Measurements from ENCODE around the gene ANO2.
"Not testable (repeated sequence)": the region's sequence is repeated elsewhere in the genome, so short reads cannot be mapped to it uniquely, and the experiment has no call there.

Gene ANO2

GRCh38 chr12:5887819-5888218 is 57.2 kb downstream of the ANO2 start:
- not testable (repeated sequence) for DNase-seq (ENCODE audit: low spot score)

- DNase-seq (ENCODE audit: low spot score) = no peak
Observed at GRCh38 chr12:5884866-5885265, 60.2 kb downstream of the ANO2 start.

GRCh38 chr12:5884285-5884684 is 60.8 kb downstream of the ANO2 start:
- DNase-seq (ENCODE audit: low spot score) = no peak

DNA sequence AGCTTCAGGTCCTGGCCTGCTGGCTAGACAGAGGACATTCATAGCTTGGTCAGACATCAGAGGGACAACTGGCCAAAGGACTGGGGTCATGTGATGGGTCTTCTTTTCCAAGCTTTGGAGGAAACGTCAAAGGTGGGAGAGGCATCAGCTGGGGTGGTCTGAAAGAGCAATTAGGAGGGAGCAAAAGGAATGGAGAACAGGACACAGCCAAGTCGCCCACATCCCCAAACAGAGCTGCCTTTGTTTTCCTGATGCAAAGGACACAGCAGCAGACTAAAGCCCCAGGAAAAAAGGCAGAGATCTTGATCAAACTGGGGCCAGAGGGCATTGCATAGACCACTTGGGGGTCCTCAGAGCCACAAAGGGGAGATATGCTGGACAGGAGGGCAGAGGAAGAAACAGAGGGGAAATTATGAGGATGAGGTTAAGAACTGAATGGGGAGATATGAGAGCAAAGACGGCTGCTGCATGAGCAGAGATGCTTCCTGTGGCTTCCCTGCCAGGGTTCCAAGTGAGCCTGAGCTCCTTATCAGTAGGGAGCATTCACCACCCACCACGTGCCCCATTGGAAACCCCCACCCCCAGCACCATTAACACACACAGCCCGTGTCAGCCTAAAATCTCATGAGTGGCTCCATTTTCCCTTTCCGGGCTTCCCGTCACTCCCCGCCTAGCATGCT is 62.4 kb downstream of the ANO2 start:
- DNase-seq (ENCODE audit: low spot score) = no peak

DNA sequence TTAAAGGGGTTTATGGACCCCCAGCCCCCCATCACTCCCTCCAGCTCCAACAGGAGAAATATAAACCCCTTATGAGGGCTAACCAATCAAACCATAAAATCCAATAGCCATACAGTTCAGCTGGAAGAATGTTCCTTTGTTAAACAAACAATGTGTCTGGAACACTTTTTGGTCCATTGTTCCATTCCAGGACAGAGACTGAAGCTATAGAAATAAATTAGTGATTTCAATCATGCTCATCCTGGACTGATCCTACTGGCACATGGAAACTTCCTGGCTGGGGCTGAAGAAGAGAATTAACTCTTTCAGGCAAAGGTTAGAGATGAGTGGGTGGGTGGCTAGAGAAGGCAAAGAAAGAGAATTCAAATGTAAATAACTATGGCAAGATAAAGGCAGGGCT is 63.4 kb downstream of the ANO2 start:
- no peak for DNase-seq (ENCODE audit: low spot score)

DNA sequence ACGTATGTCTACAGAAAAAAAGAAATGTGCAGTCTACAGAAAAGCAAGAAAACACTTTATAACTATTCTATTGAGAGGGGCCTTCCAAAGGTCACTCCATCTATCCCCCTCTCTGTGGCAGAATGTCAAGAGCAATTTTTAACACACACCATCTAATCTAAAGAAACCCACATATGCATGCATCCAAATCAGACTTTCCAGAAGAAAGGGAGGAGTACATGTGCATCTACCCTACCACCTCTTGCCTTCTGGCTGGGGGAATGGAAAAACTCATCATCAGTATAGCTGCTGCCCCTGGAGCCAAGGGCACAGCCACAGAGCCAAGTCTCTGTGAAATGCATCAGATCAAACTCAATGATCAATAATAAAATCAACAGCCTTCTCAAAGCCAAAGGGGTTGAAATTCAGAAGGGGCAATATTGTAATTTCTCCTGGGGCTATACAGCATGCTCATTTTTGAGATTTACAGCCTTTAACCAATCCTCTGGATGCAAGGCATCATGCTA is 63.9 kb downstream of the ANO2 start:
- DNase-seq (ENCODE audit: low spot score) = no peak

DNA sequence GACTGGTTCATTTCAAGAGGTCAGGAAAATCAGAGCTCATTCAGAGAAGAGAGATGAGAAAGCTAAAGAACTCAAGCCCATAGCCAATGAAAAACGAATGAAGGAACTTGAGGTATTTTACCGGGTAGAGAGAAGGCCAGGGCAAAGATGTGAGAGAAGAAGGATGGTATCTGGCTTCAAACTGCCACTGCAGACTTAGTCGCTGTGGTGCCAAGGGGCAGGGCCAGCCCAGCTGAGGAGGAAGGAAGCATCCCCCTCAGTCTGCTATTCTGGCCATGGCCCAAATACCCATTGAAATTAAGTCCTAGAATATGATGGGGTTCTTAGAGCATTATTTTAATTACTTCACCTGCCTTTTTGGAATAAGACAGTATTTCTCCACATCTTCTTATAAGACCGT is 69.2 kb downstream of the ANO2 start:
- no peak for DNase-seq (ENCODE audit: low spot score)

DNA sequence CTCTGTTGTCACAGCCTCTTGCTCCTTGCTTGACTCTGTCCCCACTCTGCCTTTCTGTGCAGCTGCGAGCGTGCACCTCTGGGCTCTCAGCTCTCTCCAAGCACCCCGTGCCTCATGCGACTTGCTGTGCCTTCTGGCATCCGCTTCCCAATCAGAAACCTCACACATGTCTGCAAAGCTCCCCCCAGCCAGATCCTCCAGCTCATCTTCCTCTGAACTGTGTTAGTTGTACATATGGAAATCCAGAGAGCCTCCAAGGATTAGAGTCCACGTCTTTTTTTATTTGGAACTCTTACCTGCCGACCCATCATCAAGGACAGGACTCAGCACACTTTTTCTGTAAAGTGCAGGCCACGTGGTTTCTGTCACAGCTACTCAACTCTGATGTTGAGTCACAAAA is 70.5 kb downstream of the ANO2 start:
- no peak for DNase-seq (ENCODE audit: low spot score)

- DNase-seq (ENCODE audit: low spot score) = no peak
Observed at GRCh38 chr12:5873281-5873919, 71.7 kb downstream of the ANO2 start.

GRCh38 chr12:5872745-5873144 is 72.3 kb downstream of the ANO2 start:
- DNase-seq (ENCODE audit: low spot score) = no peak

- DNase-seq (ENCODE audit: low spot score) = peak; percentile 16
Observed at GRCh38 chr12:5871741-5872140, 73.3 kb downstream of the ANO2 start.

- DNase-seq (ENCODE audit: low spot score) = peak; percentile 24
Observed at GRCh38 chr12:5870183-5870582, 74.9 kb downstream of the ANO2 start.

- DNase-seq (ENCODE audit: low spot score) = no peak
Observed at GRCh38 chr12:5868625-5869295, 76.3 kb downstream of the ANO2 start.

GRCh38 chr12:5865397-5865796 is 79.7 kb downstream of the ANO2 start:
- DNase-seq (ENCODE audit: low spot score) = no peak

DNA sequence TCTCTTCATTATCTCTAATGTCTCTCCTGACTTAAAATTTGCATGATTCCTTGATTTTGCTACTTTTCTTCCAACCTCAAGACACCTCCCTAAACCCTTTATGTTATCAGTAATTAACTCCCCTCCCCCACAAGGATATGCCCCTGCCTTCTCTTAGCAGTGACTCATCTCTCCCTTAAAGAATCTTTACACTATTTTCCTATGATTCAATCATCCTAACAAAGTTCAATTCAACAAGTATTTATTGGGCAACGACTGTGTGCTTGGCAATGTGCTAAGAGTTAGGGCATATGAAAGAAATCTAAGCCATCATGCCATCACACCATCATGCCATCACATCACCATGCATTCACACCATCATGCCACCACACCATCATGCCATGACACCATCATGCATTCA is 80.1 kb downstream of the ANO2 start:
- DNase-seq (ENCODE audit: low spot score) = no peak

DNA sequence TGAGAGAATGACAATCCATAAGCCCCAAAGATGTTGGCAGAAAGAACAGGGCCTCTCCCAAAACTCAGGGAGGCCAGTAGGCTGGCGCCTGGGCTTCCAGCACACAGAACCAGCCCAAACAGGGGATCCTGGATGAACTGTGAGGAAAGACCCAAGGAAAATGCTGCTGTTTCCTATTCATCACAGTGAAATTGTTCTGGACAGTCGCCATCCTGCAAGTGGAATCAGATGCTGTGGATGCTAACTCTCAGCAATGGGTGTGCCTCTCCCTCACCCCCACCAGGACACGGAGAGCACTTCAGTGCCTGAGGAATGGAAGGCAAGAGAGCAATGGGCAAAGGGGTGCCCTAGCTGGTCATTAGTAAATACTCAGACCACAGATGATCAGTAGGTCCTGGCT is 80.8 kb downstream of the ANO2 start:
- DNase-seq (ENCODE audit: low spot score) = no peak

DNA sequence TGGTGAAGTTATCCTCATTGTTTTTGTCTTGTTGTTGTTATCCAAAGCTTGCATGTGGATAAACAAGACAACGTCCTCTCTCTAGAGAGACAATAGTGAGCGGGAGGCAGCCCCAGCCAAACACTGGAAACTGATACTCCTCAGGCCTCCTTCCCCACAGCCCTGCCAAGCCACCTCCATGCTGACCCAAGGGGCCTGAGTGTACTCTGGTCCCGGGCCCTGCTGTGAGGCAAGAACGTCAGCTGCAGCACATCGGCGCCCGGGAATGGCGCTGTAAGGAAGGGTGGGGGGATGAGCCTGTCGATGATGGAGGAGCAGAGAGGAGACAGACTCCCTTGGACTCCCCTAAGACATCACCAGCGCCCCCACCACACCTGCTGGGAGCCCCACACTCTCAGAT is 83.6 kb downstream of the ANO2 start:
- no peak for DNase-seq (ENCODE audit: low spot score)

- no peak for DNase-seq (ENCODE audit: low spot score)
Observed at GRCh38 chr12:5856692-5857091, 88.4 kb downstream of the ANO2 start.

DNA sequence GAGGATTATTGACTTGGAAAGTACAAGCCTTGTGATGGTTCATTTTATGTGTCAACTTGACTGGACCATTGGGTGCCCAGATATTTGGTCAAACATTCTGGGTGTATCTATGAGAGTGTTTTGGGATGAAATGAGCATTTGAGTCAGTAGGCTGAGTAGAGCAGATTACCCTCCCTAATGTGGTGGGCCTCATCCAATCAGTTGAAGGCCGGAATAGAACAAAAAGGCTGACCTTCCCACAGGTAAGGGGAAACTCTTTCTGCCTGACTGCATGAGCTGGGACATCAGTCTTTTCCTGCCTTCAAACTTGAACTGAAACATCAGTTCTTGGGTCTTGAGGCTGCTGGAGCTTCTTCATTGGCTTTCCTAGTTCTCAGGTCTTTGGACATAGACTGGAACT is 98.1 kb downstream of the ANO2 start:
- DNase-seq (ENCODE audit: low spot score) = no peak

DNA sequence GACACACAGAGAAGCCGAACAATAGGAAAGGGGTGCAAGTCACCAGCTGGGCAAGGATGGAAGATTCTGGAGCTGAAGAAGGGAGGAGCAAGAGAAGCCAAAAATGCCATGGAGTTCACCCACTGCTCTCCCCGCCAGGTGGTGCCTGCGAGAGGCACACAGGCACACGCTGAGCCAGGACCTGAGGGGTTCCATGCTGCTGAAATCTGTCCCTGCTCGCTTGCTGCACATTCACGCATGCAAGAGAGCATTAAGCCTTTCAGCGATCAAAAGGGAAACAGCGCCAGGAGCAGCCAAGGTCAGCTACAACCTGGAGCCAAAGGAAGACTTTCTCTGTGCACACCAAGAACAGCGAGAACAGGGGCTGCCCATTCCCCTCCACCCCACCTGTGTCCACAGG is 104.1 kb downstream of the ANO2 start:
- no peak for DNase-seq (ENCODE audit: low spot score)

DNA sequence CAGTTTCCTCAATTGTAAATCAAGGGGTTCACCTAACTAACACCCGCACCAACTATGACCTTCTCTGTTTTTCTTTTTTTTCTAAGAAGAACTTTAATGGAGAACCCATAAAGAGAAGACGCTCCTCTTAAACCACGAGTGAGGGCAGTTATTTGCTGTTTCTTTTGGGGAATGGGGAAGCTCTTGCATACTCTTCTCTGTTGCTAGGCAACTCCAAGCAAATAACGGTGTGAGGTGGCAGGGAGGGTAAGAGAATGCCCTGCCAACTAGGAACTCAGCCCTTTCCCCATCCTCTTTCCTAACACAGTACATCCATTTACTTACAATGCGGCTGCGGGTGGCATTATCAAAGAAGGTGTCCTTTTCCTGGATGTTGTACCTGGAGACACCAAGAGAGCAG is 114.9 kb downstream of the ANO2 start:
- no peak for DNase-seq (ENCODE audit: low spot score)

GRCh38 chr12:5827591-5827990 is 117.5 kb downstream of the ANO2 start:
- peak; percentile 56 for DNase-seq (ENCODE audit: low spot score)

DNA sequence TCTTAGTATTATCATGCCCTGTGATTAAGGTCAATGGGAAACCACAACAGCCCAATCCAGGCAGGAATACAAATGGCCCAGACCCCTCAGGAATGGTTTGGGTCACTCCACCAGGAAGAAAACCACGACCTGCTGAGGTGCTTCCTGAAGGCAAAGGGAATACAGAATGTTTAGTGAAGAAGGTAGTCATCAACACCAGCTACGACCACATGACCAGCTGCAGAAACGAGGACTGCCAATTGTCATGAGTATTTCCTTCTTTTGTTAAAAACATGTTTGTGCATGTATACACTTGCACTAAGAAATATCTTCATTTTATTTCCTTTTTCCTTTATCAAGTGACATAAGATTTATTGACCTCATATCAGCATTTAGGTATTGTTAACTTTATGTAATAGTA is 119.3 kb downstream of the ANO2 start:
- DNase-seq (ENCODE audit: low spot score) = not testable (repeated sequence)
